OCI-LY3 (cell line): Measurements from ENCODE around the gene TPM4.

Experiments
- EZH2phosphoT487 ChIP-seq: fragments of 200-600 bp; shearing (Covaris generic); IDR thresholded peaks from 2 replicates; pipeline ENCODE4 v1.6.1; 2018; ENCODE audit warnings: antibody characterized with exemption, mixed run types, low read depth
- TF ChIP-seq, protein P1 (sequence below): fragments of 200-600, 300-600 bp; sonication (generic); IDR thresholded peaks from 2 replicates; pipeline ENCODE4 v1.5.1; 2014; ENCODE audit warnings: antibody characterized with exemption, low read length, low read depth

DNA sequence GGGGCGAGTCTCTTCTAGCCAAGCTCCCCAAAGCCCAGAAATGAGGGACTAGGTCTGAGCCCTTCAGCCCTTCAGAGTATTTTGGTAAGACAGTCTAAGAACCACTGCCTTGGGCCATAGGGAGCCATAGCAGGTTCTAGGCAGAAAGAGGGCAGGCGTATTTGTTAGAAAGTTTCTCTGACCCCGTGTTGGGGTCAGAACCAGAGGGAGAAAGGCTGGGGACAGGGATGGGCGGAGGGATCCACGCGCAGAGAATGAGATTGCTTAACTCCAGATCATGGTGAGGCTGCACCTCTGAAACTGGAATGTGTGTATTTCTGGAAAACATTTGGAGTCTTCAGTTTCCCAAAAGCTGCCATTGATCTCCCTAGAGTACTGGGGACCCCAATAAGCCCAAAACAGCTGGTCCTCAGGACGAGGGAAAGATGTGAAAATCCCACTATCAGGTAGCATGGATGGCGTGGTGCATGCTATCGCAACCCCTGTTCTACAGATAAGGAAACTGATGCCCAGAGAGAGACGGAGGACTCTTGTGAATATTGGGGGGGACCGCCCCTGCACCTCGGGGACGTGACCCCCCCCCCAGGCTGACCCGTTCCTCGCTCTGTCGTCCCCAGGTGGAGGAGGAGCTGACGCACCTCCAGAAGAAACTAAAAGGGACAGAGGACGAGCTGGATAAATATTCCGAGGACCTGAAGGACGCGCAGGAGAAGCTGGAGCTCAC is 703 bp upstream of the TPM4 start:
- TF ChIP-seq, protein P1, sequence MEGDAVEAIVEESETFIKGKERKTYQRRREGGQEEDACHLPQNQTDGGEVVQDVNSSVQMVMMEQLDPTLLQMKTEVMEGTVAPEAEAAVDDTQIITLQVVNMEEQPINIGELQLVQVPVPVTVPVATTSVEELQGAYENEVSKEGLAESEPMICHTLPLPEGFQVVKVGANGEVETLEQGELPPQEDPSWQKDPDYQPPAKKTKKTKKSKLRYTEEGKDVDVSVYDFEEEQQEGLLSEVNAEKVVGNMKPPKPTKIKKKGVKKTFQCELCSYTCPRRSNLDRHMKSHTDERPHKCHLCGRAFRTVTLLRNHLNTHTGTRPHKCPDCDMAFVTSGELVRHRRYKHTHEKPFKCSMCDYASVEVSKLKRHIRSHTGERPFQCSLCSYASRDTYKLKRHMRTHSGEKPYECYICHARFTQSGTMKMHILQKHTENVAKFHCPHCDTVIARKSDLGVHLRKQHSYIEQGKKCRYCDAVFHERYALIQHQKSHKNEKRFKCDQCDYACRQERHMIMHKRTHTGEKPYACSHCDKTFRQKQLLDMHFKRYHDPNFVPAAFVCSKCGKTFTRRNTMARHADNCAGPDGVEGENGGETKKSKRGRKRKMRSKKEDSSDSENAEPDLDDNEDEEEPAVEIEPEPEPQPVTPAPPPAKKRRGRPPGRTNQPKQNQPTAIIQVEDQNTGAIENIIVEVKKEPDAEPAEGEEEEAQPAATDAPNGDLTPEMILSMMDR, result no peak
- TF ChIP-seq EZH2phosphoT487, result no peak
